Osteoblast (primary cell): ENCODE measurements around the gene PCAT7. TPM values are rescaled to one million over a fixed set of nuclear protein-coding genes. Genes with fewer than 3 reads are reported as not detected.

Experiments used
- DNase-seq: peaks from one replicate; pipeline ENCODE4 v3.0.0; 2011; ENCODE audit warnings: low spot score, mixed read lengths; ENCODE audit not compliant: insufficient read length; ENCODE audit errors: missing footprints
- H2AFZ ChIP-seq: 2 replicates; pipeline ENCODE4 v1.6.0; 2011; ENCODE audit warnings: mild to moderate bottlenecking, low read length
- H3K27ac ChIP-seq: 2 replicates; pipeline ENCODE4 v1.5.1; 2011; ENCODE audit warnings: mild to moderate bottlenecking, low read depth, low read length, moderate library complexity
- H3K27me3 ChIP-seq: 2 replicates; pipeline ENCODE4 v1.6.0; 2012; ENCODE audit warnings: mild to moderate bottlenecking, control low read depth, inconsistent platforms, low read length, moderate library complexity; ENCODE audit not compliant: insufficient read depth
- H3K36me3 ChIP-seq: 2 replicates; pipeline ENCODE4 v1.5.1; 2011; ENCODE audit warnings: mild to moderate bottlenecking, low read length, control low read depth, moderate library complexity; ENCODE audit not compliant: insufficient read depth
- H3K4me1 ChIP-seq: 2 replicates; pipeline ENCODE4 v1.5.1; 2011; ENCODE audit warnings: mild to moderate bottlenecking, low read length, control low read depth, moderate library complexity; ENCODE audit not compliant: insufficient read depth
- H3K4me2 ChIP-seq: 2 replicates; pipeline ENCODE4 v1.6.0; 2011; ENCODE audit warnings: mild to moderate bottlenecking, low read length; ENCODE audit not compliant: insufficient read depth
- H3K4me3 ChIP-seq: fragments of 200-600 bp; sonication (generic); 3 replicates; pipeline ENCODE4 v1.5.1; 2012; ENCODE audit warnings: mild to moderate bottlenecking, low read length, inconsistent platforms; ENCODE audit not compliant: insufficient read depth
- H3K79me2 ChIP-seq: 2 replicates; pipeline ENCODE4 v1.6.0; 2012; ENCODE audit warnings: mild to moderate bottlenecking, low read length, control low read depth, inconsistent platforms; ENCODE audit not compliant: insufficient read depth
- H3K9me3 ChIP-seq: 2 replicates; pipeline ENCODE4 v1.5.1; 2011; ENCODE audit warnings: low read depth, low read length, control low read depth
- H4K20me1 ChIP-seq: 2 replicates; pipeline ENCODE4 v1.6.0; 2012; ENCODE audit warnings: mild to moderate bottlenecking, low read length, control low read depth; ENCODE audit not compliant: insufficient read depth
- CTCF ChIP-seq: IDR thresholded peaks from 2 replicates; pipeline ENCODE4 v1.5.1; 2011; ENCODE audit warnings: mild to moderate bottlenecking, low read depth, low read length, moderate library complexity; ENCODE audit errors: extremely low read depth
- total RNA-seq: library from RNA; depleted of rRNA; stranded (reverse); fragments of >200 nt; gene quantifications from 2 replicates; pipeline ENCODE4 v1.2.3, GENCODE V29; 2012

The PCAT7 gene
- total RNA-seq, 1 donor = 0.36 TPM

- H3K4me3 ChIP-seq = no peak overlapping the region
- no peak for DNase-seq
- no peaks in the 10 kb centered on the region for H3K4me1 ChIP-seq
- H4K20me1 ChIP-seq = no peaks in the 10 kb centered on the region
- no peaks in the 10 kb centered on the region for H3K27me3 ChIP-seq
- H3K27ac ChIP-seq = no peak overlapping the region
- H3K4me2 ChIP-seq = no peak overlapping the region
- H3K79me2 ChIP-seq = no peaks in the 10 kb centered on the region
- no peaks in the 10 kb centered on the region for H3K9me3 ChIP-seq
- H2AFZ ChIP-seq = no peak overlapping the region
- H3K36me3 ChIP-seq = no peaks in the 10 kb centered on the region
- no peak for TF ChIP-seq CTCF
These were observed 43.5 kb upstream of the PCAT7 start for GRCh38 chr9:94511134-94511954.

GRCh38 chr9:94511955-94512265 is 43.0 kb upstream of the PCAT7 start:
- H3K36me3 ChIP-seq = no peaks in the 10 kb centered on the region

DNA sequence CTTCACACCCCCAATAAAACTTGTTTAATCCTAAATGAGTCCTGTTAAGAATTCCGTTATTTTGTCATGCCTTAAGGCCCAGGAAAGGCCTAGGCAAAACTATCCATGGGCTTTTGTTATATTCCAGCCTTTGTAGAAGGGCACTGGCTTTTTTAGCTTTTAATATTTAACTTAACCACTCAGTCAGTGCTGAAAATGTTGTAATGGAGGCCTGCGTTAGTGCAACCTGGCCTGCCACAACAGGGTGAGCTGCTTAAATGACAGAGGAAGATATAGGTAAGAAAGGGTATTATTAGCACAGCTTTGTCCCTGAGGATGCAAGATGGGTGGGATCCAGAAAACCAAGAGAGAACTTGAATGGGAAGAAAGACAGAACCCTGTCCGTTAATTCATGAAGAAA is 40.2 kb upstream of the PCAT7 start:
- Histone ChIP-seq H3K27me3 (no peaks in the 10 kb centered on the region), H4K20me1 (no peaks in the 10 kb centered on the region), H3K4me3 (no peak overlapping the region), H3K79me2 (no peaks in the 10 kb centered on the region), H3K36me3 (no peaks in the 10 kb centered on the region), H2AFZ (no peak overlapping the region), H3K9me3 (no peaks in the 10 kb centered on the region), H3K27ac (no peak overlapping the region), H3K4me1 (no peaks in the 10 kb centered on the region), H3K4me2 (no peak overlapping the region)
- no peak for DNase-seq
- no peak for TF ChIP-seq CTCF

More at GRCh38 chr9:94511955-94512265, 43.0 kb upstream of the PCAT7 start:
- TF ChIP-seq CTCF = no peak
- H3K4me2 ChIP-seq = no peak overlapping the region
- DNase-seq = no peak
- no peaks in the 10 kb centered on the region for H4K20me1 ChIP-seq
- no peak overlapping the region for H3K27ac ChIP-seq
- no peaks in the 10 kb centered on the region for H3K79me2 ChIP-seq
- H3K4me1 ChIP-seq = no peaks in the 10 kb centered on the region
- no peaks in the 10 kb centered on the region for H3K27me3 ChIP-seq
- no peak overlapping the region for H2AFZ ChIP-seq
- no peaks in the 10 kb centered on the region for H3K9me3 ChIP-seq
- no peak overlapping the region for H3K4me3 ChIP-seq

DNA sequence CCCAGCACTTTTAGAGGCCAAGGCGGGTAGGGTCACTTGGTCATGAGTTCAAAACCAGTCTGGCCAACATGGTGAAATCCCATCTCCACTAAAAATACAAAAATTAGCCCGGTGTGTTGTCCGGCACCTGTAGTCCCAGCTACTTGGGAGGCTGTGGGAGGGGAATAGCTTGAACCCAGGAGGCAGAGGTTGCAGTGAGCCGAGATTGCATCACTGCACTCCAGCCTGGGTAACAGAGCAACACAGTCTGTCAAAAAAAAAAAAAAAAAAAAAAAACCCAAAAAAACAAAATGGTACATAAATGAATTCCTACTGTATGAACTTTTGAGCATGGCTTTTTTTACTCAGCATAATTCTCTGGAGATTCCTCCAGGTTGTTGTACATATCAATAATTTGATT is 37.6 kb upstream of the PCAT7 start:
- Histone ChIP-seq H4K20me1 (no peaks in the 10 kb centered on the region), H3K36me3 (no peaks in the 10 kb centered on the region), H3K4me1 (no peaks in the 10 kb centered on the region), H3K79me2 (no peaks in the 10 kb centered on the region), H2AFZ (no peak overlapping the region), H3K9me3 (no peaks in the 10 kb centered on the region), H3K27ac (no peak overlapping the region), H3K4me3 (no peak overlapping the region), H3K27me3 (no peaks in the 10 kb centered on the region), H3K4me2 (no peak overlapping the region)
- no peak for TF ChIP-seq CTCF
- DNase-seq = no peak
